Measurements from ENCODE around the gene MOSPD3. TPM values are rescaled to one million over a fixed set of nuclear protein-coding genes. Genes with fewer than 3 reads are reported as not detected.

The MOSPD3 gene
- polyA plus RNA-seq, 1 of the 3 experiments (the other 2 are of a cell fraction): 61.7 TPM

- TF ChIP-seq IRF3 (IDR thresholded peaks at IDR 0.05; ENCODE audit: low read depth, low read length) (peak; percentile 100), RXRA (IDR thresholded peaks at IDR 0.05; ENCODE audit: borderline replicate concordance, low read depth) (no peak), TCF12 (IDR thresholded peaks at IDR 0.05) (no peak), NFIC (IDR thresholded peaks at IDR 0.05; ENCODE audit: borderline replicate concordance) (no peak), REST (IDR thresholded peaks at IDR 0.05; ENCODE audit: low read depth, low read length) (no peak), FOXJ3 (CRISPR knock-in tag; IDR thresholded peaks at IDR 0.05) (no peak), RAD21 (IDR thresholded peaks at IDR 0.05; ENCODE audit: low read length) (no peak), USF1 (IDR thresholded peaks at IDR 0.05; ENCODE audit: borderline replicate concordance, low read depth) (no peak), USF2 (IDR thresholded peaks at IDR 0.05; ENCODE audit: borderline replicate concordance, low read depth, low read length) (no peak), YY1 (IDR thresholded peaks at IDR 0.05; ENCODE audit: low read depth) (no peak), MEF2A (IDR thresholded peaks at IDR 0.05; ENCODE audit: borderline replicate concordance, low read depth) (no peak), TAF1 (IDR thresholded peaks at IDR 0.05; ENCODE audit: borderline replicate concordance, low read depth, low read length) (peak; percentile 66), POLR2AphosphoS5 (IDR thresholded peaks at IDR 0.05; ENCODE audit: low read depth, low read length) (peak; percentile 73), JUND (IDR thresholded peaks at IDR 0.05) (no peak), NRF1 (IDR thresholded peaks at IDR 0.05; ENCODE audit: low read depth, low read length) (peak; percentile 60), EZH2phosphoT487 (IDR thresholded peaks at IDR 0.05; ENCODE audit: borderline replicate concordance, low read depth) (no peak)
- TF ChIP-seq, protein P1, sequence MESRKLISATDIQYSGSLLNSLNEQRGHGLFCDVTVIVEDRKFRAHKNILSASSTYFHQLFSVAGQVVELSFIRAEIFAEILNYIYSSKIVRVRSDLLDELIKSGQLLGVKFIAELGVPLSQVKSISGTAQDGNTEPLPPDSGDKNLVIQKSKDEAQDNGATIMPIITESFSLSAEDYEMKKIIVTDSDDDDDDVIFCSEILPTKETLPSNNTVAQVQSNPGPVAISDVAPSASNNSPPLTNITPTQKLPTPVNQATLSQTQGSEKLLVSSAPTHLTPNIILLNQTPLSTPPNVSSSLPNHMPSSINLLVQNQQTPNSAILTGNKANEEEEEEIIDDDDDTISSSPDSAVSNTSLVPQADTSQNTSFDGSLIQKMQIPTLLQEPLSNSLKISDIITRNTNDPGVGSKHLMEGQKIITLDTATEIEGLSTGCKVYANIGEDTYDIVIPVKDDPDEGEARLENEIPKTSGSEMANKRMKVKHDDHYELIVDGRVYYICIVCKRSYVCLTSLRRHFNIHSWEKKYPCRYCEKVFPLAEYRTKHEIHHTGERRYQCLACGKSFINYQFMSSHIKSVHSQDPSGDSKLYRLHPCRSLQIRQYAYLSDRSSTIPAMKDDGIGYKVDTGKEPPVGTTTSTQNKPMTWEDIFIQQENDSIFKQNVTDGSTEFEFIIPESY (IDR thresholded peaks at IDR 0.05; ENCODE audit: borderline replicate concordance, low read depth): peak; percentile 9; the same call in 1 of the 2 replicates
- TF ChIP-seq, protein P2, sequence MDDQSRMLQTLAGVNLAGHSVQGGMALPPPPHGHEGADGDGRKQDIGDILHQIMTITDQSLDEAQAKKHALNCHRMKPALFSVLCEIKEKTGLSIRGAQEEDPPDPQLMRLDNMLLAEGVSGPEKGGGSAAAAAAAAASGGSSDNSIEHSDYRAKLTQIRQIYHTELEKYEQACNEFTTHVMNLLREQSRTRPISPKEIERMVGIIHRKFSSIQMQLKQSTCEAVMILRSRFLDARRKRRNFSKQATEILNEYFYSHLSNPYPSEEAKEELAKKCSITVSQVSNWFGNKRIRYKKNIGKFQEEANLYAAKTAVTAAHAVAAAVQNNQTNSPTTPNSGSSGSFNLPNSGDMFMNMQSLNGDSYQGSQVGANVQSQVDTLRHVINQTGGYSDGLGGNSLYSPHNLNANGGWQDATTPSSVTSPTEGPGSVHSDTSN (IDR thresholded peaks at IDR 0.05): peak; percentile 100
- TF ChIP-seq, protein P3, sequence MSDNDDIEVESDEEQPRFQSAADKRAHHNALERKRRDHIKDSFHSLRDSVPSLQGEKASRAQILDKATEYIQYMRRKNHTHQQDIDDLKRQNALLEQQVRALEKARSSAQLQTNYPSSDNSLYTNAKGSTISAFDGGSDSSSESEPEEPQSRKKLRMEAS (IDR thresholded peaks at IDR 0.05; ENCODE audit: low read depth): no peak; the same call in none of the 2 replicates
Measured at GRCh38 chr7:100586266-100587025, 25.9 kb upstream of the MOSPD3 start, which contains the start of gene FBXO24 (continued).

All from SK-N-SH (cell line).